Measurements from ENCODE around the gene RNASEL.

DNA sequence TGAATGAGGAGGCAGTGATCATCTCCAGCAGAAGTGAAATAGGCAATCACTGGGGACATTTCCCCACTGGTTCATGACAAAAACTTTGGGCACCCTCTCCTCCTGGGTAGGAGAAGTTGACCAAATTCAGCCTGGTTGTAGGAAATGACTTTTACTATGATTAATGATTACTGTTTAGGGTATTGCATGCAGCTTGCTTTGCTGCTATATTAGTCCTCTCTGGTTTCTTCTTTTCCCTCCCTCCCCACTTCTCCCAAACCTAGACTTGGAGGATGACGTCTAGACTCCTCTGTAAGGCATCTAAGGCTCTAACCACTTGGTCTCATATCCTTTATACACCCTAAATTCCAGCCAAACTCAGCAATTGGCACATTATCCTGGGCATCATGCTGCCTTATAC is 18.5 kb upstream of the RNASEL start:
- no peak for TF ChIP-seq CTCF (IDR thresholded peaks at IDR 0.05)
- TF ChIP-seq POLR2AphosphoS5 (IDR thresholded peaks at IDR 0.05) = no peak
- TF ChIP-seq POLR2A (IDR thresholded peaks at IDR 0.05) = no peak

Data from gastroesophageal sphincter (tissue), 3 donors.